ENCODE measurements around the gene PEDS1.
"Not testable (repeated sequence)": the region's sequence is repeated elsewhere in the genome, so short reads cannot be mapped to it uniquely, and the experiment has no call there.

The PEDS1 gene

GRCh38 chr20:50116368-50116999, 37.0 kb downstream of the PEDS1 start:
- H3K27ac ChIP-seq: peak overlapping the region; percentile 36
- no peak for DNase-seq (ENCODE audit: low read depth, low spot score)

- peak; percentile 81 for DNase-seq (ENCODE audit: low read depth, low spot score)
- peak overlapping the region; percentile 36 for H3K27ac ChIP-seq
Measured at GRCh38 chr20:50115591-50116367, 37.7 kb downstream of the PEDS1 start.

GRCh38 chr20:50115041-50115512, 38.4 kb downstream of the PEDS1 start:
- DNase-seq (ENCODE audit: low read depth, low spot score): no peak
- no peak overlapping the region for H3K27ac ChIP-seq

GRCh38 chr20:50113420-50114224, 39.9 kb downstream of the PEDS1 start:
- H3K27ac ChIP-seq: peak overlapping the region; percentile 87
- DNase-seq (ENCODE audit: low read depth, low spot score): no peak

GRCh38 chr20:50112512-50113419, 40.8 kb downstream of the PEDS1 start, which contains the start of gene UBE2V1:
TSS of gene UBE2V1 (minus strand) at chr20:50113150. CDS start at chr20:50113128, 22 bp downstream.
- no peak for DNase-seq (ENCODE audit: low read depth, low spot score)
- H3K27ac ChIP-seq: peak within 1 kb of the TSS; percentile 87

GRCh38 chr20:50111829-50112495, 41.6 kb downstream of the PEDS1 start:
- peak overlapping the region; percentile 87 for H3K27ac ChIP-seq
- DNase-seq (ENCODE audit: low read depth, low spot score): no peak

GRCh38 chr20:50111120-50111828, 42.2 kb downstream of the PEDS1 start:
- H3K27ac ChIP-seq: peak overlapping the region; percentile 87
- DNase-seq (ENCODE audit: low read depth, low spot score): no peak

GRCh38 chr20:50110141-50111047, 43.1 kb downstream of the PEDS1 start:
- DNase-seq (ENCODE audit: low read depth, low spot score): no peak
- H3K27ac ChIP-seq: peak overlapping the region; percentile 87

- peak overlapping the region; percentile 87 for H3K27ac ChIP-seq
- no peak for DNase-seq (ENCODE audit: low read depth, low spot score)
Measured at GRCh38 chr20:50108556-50109235, 44.8 kb downstream of the PEDS1 start.

GRCh38 chr20:50107796-50108331, 45.7 kb downstream of the PEDS1 start:
- H3K27ac ChIP-seq: no peak overlapping the region
- no peak for DNase-seq (ENCODE audit: low read depth, low spot score)

GRCh38 chr20:50107086-50107660, 46.4 kb downstream of the PEDS1 start:
- no peak overlapping the region for H3K27ac ChIP-seq
- no peak for DNase-seq (ENCODE audit: low read depth, low spot score)

GRCh38 chr20:50106669-50107068, 46.9 kb downstream of the PEDS1 start:
- not testable (repeated sequence) for DNase-seq (ENCODE audit: low read depth, low spot score); H3K27ac ChIP-seq
